ENCODE measurements around the gene DGKD. TPM values are rescaled to one million over a fixed set of nuclear protein-coding genes. Genes with fewer than 3 reads are reported as not detected.

The DGKD gene
- total and polyA plus RNA-seq, 10 donors = 21.9 to 120 (median 71.9) TPM

DNA sequence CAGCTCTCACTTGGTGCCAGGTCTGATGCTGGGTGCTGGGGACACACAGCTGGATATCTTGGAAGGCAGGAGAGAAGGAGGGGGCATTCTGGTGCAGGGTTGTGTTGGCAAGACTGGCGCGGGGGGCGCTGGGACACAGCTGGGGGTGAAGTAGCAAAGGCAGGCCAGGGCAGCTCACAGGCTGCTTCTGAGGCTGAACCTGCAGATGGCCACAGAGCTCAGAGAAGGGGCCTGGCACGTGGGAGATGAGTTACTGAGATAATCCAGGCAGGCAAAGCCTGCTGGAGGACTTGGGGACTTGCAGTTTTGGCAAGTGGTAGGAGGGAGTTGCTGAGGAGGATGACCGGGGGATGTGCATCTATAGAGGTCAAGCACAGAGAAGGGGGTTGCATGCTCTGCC lies 16.2 kb upstream of the DGKD start:
- TF ChIP-seq POLR2AphosphoS5 (IDR thresholded peaks at IDR 0.05) (no peak), POLR2A (IDR thresholded peaks at IDR 0.05) (no peak)
- TF ChIP-seq, protein P1, sequence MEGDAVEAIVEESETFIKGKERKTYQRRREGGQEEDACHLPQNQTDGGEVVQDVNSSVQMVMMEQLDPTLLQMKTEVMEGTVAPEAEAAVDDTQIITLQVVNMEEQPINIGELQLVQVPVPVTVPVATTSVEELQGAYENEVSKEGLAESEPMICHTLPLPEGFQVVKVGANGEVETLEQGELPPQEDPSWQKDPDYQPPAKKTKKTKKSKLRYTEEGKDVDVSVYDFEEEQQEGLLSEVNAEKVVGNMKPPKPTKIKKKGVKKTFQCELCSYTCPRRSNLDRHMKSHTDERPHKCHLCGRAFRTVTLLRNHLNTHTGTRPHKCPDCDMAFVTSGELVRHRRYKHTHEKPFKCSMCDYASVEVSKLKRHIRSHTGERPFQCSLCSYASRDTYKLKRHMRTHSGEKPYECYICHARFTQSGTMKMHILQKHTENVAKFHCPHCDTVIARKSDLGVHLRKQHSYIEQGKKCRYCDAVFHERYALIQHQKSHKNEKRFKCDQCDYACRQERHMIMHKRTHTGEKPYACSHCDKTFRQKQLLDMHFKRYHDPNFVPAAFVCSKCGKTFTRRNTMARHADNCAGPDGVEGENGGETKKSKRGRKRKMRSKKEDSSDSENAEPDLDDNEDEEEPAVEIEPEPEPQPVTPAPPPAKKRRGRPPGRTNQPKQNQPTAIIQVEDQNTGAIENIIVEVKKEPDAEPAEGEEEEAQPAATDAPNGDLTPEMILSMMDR (IDR thresholded peaks at IDR 0.05 in 8 of 11, conservative IDR thresholded peaks at IDR 0.05 in 3 of 11) = no peak
- Histone ChIP-seq H3K9me3 (no peaks in the 10 kb centered on the region), H3K4me1 (peaks cover 5 to 63% (median 24%) of the 10 kb centered on the region in 6 donors), H3K27me3 (replicated peaks in 1 of 7) (no peaks in the 10 kb centered on the region), H3K27ac (no peak overlapping the region), H3K36me3 (no peaks in the 10 kb centered on the region), H3K4me3 (no peak overlapping the region)
- 76 to 85% (median 83%) methylated on average over 5 of the region's 5 CpGs for WGBS, 5 donors
- intact Hi-C loops (cut with DNase I; ENCODE audit: low total_unique reads) = no loop called here
- no peak for DNase-seq

DNA sequence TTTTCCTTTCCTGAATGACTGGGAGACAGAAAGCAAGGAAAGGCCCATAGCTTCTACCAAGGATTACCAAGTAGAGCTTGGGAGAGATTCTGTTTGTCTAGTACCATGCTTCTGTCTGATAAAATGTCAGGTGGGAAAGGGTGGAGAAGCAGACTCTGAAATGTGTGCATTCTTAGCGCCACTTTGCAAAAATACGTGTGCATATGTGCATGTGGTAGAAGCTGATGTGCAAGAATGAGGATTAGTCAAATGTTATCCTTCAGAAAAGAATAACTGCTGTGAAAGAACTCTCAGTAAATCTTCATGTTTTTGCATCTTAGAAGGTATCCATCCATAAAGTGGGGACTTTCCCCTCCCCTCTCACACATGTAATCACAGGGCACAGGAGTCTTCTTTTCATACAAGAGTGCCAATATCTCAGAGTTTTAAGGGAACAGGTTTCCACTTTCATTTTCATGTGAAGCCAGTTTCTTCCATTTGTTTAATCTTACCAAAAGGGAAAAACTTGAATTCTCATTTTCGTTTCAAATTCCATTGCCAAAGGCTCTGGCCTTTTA lies 15.4 kb upstream of the DGKD start:
- H3K27me3 ChIP-seq (replicated peaks in 1 of 7) = no peaks in the 10 kb centered on the region
- intact Hi-C loops (cut with DNase I; ENCODE audit: low total_unique reads) = no loop called here
- DNase-seq = no peak
- TF ChIP-seq, protein P1 (IDR thresholded peaks at IDR 0.05 in 8 of 11, conservative IDR thresholded peaks at IDR 0.05 in 3 of 11) = no peak
- TF ChIP-seq POLR2AphosphoS5 (IDR thresholded peaks at IDR 0.05) (no peak), POLR2A (IDR thresholded peaks at IDR 0.05) (no peak)
- no peaks in the 10 kb centered on the region for H3K36me3 ChIP-seq
- no peak overlapping the region for H3K4me3 ChIP-seq
- peaks cover 0 to 54% (median 17%) of the 10 kb centered on the region in 6 donors for H3K4me1 ChIP-seq
- H3K9me3 ChIP-seq = no peaks in the 10 kb centered on the region
- H3K27ac ChIP-seq = peak overlapping the region in 2 of 8 donors; percentile 18 to 33
- WGBS, 5 donors = 75 to 84% (median 78%) methylated on average over 3 of the region's 3 CpGs

DNA sequence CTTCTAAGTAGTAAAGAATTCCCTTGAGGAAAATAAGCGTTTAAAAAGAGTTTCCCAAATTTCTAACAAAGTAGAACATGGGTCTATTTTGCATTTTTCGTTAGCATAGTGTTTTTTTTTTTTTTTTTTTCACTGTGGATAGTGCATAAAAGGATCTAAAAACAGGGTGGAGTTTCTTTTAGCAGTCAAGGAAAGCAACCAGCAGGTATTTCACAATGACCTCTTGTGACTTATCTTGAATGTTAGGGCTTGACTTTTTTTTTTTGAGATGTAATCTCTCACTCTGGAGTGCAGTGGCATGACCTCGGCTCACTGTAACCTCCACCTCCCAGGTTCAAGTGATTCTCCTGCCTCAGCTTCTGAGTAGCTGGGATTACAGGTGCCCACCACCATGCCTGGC lies 14.9 kb upstream of the DGKD start:
- intact Hi-C loops (cut with DNase I; ENCODE audit: low total_unique reads) = no loop called here
- H3K4me1 ChIP-seq = peaks cover 0 to 49% (median 13%) of the 10 kb centered on the region in 6 donors
- TF ChIP-seq, protein P1 (IDR thresholded peaks at IDR 0.05 in 8 of 11, conservative IDR thresholded peaks at IDR 0.05 in 3 of 11) = no peak
- TF ChIP-seq POLR2A (IDR thresholded peaks at IDR 0.05) = no peak
- no peak for TF ChIP-seq POLR2AphosphoS5 (IDR thresholded peaks at IDR 0.05)

DNA sequence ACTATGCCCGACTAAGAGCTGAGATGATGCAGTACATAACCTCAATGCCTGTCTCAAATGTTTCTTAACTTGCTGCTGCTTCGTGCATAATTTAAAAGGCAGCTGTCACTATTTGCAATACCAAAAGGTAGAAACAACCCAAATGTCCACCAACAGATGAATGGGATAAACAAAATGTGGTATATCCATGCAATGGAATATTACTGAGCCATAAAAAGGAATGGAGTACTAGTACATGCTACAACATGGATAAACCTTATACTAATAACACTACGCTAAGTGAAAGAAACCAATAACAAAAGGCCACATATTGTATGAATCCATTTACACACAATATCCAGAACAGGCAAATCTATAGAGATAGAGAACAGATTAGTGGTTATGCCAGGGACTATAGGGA lies 13.0 kb upstream of the DGKD start:
- no peaks in the 10 kb centered on the region for H3K27me3 ChIP-seq (replicated peaks in 1 of 7)
- intact Hi-C loops (cut with DNase I; ENCODE audit: low total_unique reads) = no loop called here
- no peak overlapping the region for H3K27ac ChIP-seq
- H3K9me3 ChIP-seq = no peaks in the 10 kb centered on the region
- TF ChIP-seq POLR2AphosphoS5 (IDR thresholded peaks at IDR 0.05) = no peak
- no peak for TF ChIP-seq POLR2A (IDR thresholded peaks at IDR 0.05)
- TF ChIP-seq, protein P1 (IDR thresholded peaks at IDR 0.05 in 8 of 11, conservative IDR thresholded peaks at IDR 0.05 in 3 of 11) = no peak
- no peak for DNase-seq
- no peak overlapping the region for H3K4me3 ChIP-seq
- H3K4me1 ChIP-seq = peaks cover 0 to 37% (median 11%) of the 10 kb centered on the region in 6 donors
- no peaks in the 10 kb centered on the region for H3K36me3 ChIP-seq
- WGBS, 5 donors = 94 to 98% (median 95%) methylated on average over 3 of the region's 3 CpGs

More for the DNA sequence above, 14.9 kb upstream of the DGKD start:
- WGBS, 5 donors = 43 to 61% (median 47%) methylated on average over 3 of the region's 3 CpGs
- no peak for DNase-seq
- no peak overlapping the region for H3K4me3 ChIP-seq
- peak overlapping the region in 2 of 8 donors; percentile 18 to 33 for H3K27ac ChIP-seq
- H3K9me3 ChIP-seq = no peaks in the 10 kb centered on the region
- H3K27me3 ChIP-seq (replicated peaks in 1 of 7) = no peaks in the 10 kb centered on the region
- no peaks in the 10 kb centered on the region for H3K36me3 ChIP-seq

Data from spleen (tissue), 11 donors.